8988T (cell line): ENCODE data around the gene NAT9.

ENCODE experiments used
- DNase-seq: peaks from one replicate; pipeline ENCODE4 v3.0.0; 2011

Gene NAT9, protein sequence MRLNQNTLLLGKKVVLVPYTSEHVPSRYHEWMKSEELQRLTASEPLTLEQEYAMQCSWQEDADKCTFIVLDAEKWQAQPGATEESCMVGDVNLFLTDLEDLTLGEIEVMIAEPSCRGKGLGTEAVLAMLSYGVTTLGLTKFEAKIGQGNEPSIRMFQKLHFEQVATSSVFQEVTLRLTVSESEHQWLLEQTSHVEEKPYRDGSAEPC

DNA sequence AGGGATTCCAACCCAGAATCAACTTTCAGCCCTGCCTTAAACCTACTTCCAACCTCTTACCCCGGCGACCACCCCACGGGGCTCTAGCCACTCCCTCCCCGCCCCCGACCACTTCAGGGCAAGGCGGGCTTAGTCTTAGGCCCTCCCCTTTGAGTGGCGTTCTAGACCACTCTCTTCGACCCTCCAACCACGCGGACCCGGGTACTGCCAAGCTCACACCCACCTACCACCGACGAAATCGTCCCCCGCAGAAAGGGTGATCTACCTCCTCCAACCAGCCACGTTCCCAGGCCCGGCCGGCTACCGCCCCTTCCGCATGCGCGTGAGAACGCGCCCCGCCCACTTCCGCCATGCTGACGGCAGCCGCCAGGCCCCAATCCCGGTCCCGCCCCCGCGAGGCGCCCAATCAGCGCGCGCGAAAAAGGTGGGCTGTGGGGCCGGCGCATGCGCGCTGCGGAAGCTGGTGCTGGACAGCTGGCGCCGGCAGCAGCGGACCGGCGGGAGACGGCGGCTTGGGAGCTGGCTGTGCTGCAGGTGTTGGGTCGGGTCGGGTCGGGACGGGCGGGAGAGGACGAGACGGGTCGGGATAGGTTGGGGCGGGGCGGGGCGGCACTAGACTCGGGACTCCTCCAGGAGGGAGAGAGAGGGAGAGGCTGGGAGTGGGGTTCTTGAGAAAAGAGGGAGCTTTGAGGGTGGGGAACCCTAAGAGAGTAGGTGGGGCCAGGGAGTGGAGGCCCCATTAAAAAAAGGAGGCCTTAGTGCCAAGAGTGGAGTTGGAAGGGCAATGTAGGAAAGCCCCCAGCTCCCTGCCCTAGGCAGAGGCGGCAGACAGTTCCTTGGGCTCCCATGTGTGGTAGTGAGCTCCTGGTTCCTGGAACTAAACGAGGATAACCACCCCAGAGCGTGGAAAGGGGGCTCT, at the start of gene NAT9:
Gene NAT9, minus strand, starts transcription at position 302 of the 919 bp plus-strand sequence. CDS start 647 bp downstream, outside the sequence.
- peak; percentile 96 for DNase-seq

DNA sequence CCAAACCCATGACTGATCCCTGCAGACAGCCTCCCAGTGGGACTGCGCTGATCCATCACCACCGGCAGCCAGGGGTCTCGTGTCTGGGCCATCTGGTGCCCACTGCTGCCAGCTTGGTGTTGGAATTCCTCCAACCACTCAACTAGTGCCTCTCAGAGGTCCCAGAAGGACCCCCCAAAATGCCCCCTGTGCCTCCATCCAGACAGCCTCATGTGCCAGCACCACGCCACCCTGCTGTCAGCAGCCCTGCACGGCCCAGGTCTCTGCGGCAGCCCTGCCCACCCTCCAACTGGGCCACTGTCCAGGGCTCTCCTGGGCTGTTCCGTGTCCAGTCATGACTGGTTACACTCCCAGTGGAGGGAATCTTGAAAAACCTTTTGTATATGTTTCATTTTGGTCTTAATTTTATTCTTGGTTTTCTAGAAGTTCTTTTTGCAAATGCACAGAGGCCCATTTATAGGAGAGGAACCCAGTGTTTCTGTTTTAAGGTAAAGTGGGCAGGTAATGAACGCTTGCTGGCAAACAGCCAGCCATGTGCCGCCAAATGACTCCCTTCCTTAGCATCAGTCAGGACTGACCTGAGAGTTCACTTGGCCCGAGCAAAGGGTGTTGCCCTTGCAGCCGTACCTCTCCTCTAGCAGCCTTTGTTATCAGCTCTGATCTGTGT, 48.9 kb upstream of the NAT9 start:
- DNase-seq: no peak

DNA sequence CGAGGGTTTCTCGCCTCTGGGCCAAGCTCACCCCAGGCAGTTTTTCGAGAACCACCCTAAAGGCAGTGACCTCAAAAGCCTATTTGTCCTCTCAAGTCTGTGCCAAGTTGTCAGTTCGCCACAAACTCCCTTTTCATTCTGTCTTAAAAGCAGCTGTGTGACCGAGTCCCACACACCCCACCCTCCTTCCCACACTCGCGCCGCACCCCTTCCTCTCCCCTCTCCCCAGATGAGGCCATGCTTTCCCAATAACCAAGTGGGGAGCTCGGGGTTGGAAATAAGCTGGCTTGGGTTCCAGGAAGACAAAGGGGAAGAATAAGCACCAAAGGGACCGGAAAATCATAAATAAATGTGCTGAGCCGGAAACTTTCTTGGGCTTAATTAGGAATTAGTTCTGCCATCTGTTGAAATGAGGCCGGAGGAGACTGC, 46.8 kb upstream of the NAT9 start:
- DNase-seq: no peak

DNA sequence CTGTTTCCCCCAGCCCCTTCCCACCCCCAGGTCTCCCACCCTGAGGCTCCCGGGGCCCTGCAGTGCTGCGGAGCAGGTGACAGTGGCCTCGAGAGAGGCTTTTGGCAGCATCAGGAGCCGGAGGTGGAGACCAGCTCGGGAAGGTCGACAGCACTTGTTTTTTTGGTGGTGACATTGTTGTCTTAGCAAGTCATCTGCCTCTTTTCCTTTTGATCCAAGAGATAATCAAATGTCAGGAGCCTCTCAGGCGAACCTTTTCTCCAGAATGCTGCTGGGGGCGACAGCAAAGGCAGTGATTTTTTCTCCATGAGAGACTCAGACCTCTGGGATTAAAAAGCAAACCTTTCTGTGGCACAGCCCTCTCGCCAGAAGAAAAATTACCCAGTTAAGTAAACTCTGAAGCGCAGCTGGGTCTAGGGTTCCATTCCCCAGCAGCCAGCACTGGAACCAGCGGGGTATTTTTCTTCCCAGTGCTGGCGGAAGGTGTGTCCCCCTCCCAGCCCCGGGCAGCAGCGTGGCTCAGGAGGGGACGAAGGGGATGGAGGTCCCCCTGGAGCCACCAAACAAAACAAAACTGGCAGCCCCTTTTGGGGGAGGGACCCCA, 46.3 kb upstream of the NAT9 start:
- no peak for DNase-seq

DNA sequence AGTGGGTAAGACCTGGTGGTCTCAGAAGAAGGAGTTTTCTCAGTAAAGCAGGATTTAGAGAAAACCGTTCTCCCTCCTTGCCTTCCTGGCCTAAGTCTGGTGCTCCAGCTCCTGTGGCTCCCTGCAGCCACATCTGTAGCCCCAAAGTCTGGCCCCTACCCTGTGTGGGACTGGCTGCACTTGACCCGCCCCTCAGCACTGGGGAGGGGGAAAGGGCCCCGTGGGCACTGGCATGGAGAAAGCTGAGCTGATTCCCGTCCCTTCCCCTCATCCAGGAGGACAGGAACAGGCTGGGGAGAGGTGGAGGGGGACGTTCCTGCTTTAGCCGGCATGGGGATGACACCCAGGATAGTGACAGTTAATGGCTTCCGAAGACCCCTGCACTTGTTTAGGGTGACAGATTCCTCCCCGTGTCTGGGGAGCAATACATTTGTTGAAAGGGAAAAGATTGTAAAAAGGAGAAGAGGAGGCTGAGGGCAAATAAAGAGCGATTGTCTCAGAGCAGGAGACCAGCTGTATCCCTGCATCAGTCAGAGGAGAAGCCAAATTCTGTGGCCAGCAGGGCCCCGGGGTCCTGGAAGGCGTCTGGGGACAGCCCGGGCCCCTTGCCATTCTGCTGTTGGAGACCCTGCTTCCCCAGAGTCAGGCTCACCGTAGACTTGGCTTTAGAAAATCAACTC, 45.6 kb upstream of the NAT9 start:
- DNase-seq: no peak

DNA sequence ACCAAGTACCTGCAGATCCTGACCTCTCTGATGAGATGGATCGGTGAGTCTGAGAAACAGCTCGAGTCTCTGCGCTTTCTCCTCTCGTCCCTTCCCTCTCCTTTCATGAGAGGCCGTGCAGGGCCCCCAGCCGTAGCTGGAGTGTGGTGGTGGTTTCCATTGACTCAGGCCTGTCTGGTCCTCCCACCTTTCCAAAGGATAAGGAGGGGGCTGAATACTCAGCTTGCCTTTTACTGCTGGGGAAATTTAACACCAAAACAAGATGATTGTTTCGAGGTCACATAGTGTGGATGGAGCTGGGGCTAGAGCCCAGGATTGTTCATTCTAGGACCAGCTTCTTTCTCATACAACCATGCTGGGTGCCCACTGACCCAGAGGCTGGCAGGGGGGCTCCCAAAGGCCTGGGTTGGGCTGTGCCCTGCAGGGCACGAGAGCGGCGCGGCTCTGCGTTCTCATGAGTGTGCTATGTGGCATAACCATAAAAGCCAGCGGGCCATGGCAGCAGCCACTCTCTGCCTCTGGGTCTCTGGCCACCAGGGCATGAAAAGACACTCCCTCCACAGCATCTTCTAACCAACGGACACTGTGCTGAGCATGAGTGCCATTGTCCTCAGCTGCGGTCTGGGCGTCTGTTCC, 43.8 kb upstream of the NAT9 start:
- DNase-seq: no peak

DNA sequence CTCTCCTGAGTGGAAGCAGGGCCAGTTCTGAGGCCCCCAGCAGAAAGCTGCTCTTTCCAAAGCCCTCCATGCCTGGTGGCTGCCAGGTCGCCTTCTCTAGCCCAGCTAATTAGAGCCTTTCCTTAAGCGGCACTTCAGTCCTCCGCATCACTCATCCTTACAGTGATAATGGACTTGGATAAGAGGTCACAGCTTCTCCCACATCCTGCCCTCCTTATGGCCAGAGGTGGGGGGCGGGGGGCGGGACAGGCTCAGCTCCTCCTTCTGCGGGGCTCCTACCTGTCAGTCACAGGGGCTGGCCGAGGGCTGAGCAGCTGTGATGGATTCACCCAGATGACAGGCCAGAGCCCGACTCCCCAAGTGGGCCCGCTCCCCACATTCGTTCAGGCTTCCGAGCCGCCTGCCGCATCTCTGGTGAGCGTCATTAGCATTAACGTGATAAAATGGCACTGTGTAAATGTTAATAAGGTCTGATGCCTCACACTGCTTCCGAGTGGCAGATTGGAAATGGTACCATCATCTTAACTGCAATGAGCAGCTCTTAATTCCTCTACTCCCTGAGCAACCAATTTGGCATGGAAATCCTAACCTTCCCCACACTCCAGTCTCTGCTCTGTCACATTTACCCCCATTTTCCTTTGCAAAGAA, 42.3 kb upstream of the NAT9 start:
- DNase-seq: no peak

DNA sequence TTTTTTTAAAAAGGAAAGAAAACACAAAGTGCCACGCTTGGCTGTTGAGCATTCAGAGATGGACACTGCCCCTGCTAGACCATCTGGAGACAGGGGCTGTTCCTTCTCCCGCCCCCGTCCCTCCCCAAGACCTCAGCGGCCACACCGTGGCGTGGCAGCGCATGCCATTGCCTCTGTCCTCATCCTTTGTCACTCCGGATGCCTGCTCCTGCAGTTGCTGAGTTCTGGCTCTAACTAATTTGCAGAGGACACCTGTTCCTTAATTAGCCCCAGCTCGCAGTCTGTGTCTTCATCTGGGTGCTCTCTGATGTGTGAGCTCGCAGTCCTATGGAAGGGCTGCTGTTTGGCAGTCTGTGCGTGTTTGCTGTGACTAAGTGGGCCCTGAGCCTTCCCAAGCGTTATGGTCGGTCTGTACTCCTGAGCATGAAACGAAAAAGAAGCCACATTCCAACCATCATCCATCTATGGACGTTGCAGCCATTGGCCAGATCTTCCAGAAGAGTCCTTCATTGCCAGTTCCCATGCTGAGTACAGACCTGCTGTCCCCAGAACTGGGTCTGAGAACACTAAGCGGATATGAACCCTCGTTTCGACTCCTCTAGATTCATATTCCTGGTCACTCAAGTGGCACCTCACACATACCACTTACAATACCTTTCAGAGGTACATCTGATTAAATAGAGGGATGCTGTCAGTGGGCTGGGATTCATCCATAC, 40.9 kb upstream of the NAT9 start:
- no peak for DNase-seq

DNA sequence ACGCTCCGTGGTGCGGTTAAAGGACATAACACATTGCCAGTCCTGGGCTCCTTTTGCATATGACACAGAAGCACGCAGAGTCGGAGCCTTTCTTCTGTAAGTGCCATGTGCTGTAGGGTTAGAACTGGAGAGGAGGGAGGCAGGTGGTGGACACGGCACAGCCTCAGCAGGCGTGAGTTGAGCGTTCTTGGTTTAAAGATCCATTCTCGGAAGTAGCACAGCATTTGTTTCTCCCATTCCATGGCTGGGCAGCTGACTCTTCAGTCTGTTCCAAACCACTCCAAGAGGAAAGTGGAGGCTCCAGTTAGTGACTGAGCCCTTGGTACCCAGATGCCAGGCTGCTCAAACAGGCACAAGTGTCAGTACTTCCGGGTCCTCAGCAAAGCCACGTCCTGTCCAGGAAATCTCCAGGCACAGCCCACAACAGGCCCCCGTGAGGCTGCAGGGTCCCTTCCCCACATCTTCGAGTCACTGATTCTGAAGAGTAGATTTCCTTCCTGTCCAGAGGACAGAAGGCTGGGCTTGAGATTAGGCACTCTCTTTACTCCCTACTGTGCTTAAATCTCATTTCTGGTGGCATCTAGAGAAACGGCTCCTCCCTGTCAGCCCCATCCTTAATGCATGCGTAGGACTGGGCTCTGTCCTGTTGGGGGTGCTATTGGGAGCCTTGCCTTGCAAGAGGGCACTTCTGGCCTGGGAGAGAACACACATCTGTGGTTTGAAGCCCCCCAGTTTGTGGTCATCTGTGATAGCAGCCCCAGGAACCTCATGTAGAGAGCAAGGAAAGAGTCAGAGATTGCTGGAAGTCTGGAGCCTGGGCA, 39.6 kb upstream of the NAT9 start:
- no peak for DNase-seq

DNA sequence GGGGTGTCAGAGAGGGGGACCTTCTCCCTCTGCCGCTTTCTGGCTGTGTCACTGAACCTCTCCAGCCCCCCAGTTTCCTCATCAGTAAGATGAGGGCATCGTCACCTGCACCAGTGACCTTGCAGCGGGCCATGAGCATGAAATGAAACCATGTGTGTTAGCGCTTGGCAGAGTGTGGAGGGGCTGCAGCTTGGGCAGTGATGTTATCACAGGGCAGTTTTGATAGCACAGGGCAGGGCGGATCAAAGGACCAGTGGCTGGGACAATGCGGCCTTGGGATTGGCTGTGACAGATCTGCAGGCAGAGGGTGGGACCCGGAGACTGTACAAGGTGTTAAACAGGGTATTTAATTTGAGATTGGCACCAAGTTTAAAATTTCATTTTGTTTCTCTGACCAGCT, 38.9 kb upstream of the NAT9 start:
- no peak for DNase-seq

DNA sequence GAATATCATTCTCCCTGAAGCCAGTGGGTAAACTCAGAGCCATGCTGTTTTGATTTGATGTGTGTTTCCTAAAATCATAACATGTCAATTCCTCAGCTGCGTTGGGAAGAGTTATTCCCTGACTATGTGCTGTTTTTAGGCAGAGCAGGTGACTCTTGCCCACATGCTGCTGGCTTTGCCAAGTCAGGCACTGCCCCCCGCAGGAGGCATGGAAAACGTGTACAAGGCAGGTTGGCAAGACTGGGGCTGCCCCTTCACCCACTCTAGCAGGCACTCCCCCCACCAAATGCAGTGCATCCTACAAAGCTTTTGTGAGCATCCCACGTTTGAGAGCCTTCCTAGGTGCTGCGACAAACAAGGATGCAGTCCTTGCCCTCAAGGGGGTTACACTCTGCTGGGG, 38.3 kb upstream of the NAT9 start:
- DNase-seq: no peak

DNA sequence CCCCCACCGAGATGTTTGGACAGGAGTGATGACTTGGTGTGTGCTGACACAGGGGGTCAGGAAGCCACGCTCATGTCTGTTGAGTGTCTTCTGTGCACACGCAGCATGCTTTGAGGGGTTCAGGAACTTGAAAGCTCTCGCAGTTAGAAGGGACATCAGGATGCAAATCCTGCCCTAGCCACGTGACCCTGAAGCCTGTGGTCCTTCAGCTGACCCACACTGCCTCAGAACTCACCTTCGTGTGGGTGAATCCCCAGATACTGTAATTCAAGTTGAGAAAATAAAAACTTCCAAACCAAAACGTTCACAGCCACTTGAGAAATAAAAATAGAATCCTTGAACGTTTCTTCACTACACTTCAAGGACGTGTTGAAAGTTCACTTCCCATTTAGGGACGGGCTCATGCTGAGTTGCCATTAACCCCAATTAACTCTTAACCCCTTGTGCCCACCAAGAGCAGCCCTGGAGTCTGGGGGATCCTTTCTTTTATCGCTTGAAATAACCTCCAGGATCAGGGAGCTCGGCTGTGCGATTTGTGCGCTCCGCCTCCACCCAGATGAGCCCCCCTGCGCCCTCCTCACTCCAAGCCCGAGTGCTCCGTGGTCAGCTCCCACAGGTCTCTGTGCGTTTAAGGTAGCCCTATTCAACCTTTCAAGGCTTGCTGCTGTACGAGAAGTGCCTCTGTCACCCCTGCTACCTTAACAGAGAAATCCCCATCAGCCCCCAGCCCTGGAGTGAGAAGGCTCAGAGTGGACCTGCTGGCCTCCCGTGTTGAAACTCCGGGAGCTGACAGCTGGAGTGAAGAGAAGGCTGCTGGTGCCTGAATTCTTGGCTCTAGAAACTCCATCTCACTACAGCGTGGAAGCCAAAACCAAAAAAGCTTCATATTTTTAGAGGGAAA, 36.2 kb upstream of the NAT9 start:
- no peak for DNase-seq

DNA sequence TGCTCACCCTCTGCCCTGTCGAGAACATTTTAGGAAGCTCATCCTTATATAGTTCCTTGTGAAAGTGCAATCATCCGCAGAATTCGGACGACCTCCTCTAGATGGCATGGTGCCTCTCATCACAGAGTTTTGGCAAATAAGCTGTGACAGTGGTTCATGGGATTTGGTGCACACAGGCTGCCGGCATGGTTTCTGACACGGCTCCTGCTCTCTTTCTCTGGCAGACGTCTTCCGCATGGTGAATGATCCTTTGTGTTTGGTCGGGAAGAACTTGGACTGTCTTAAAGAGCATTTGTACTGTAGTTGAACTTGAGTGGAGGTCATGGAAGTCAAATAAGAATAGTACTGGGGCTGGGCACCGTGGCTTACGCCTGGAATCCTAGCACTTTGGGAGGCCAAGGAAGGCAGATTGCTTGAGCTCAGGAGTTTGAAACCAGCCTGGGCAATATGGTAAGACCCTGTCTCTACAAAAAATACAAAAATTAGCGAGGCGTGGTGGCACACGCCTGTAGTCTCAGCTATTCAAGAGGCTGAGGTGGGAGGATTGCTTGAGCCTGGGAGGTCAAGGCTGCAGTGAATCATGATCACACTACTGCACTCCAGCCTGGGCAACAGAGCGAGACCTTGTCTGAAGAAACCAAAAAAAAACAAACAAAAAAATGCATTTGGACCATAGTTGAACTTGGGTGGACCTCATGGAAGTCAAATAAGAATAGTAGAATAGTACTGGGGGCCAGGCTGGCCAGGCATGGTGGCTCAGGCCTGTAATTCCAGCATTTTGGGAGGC, 34.7 kb upstream of the NAT9 start:
- DNase-seq: no peak

DNA sequence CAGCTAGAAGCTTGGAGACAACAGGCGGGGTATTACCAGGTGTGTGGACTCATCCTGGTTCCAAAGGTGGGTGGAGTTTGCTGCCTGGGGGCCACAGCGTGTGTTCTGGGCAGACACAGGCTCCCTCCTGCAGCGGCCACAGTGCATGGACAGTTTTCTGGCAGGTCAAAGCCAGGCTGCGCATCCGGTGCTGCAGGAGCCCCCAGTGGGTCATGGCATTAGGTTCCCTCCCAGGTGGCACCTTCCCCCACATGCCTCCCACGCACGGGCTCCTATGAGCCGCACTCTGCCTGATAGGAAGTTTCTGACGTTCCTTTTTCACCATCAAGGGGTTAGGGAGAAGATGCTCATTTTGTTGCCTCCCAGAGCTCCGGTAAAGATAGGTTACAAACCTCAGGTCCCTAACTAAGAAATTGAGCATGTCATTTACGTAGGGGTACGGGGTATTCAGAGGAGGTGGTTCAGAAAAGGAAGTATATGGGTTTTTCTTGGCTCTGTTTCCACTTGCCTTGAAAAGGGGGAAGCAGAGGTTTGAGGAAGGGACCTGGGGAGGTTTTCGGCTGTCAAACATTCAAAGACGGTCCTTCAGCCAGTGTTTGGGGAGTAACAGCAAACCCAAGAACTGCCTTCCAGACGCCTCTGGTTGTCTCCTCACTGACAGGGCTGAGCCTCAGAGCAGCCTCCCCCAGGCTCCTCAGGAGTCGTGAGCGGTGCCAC, 32.7 kb upstream of the NAT9 start:
- DNase-seq: no peak

DNA sequence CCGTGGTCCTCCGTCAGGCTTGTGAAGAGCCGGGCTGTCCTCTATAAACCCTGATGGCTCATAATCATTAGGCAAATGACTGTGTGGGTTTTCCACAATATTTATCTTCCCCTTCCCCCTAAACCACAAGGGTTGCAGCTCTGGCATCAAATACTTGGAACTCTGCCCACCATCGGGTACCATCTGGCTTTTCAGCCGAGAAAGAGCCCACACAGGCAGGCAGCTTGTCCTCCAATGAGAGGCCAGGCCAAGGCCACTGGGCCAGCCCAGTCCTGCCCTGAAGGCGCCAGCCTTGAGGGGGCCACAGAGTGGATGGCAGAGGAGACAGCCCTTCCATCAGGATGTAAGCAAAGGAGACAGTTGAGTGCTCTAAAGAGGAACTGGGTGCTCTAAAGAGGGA, 31.8 kb upstream of the NAT9 start:
- no peak for DNase-seq

DNA sequence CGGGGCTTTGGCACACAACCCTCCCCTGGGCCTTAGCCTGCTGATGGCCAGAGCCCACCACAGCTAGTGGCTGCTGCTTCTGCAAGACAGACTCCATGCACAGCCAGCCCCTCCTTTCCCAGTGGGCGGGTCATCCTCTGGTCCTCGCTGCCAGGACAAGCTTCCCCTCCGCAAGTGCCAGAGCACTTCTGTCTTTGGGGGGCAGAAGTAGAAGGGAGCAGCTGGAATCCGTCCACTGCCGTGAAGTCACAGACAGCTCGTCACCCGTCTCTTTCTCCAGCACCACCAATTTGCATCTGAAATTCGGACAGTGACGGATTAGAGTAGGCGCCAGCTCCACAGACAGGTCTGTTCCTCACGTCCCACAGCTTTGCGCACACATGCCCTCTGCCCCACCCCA, 31.3 kb upstream of the NAT9 start:
- no peak for DNase-seq

DNA sequence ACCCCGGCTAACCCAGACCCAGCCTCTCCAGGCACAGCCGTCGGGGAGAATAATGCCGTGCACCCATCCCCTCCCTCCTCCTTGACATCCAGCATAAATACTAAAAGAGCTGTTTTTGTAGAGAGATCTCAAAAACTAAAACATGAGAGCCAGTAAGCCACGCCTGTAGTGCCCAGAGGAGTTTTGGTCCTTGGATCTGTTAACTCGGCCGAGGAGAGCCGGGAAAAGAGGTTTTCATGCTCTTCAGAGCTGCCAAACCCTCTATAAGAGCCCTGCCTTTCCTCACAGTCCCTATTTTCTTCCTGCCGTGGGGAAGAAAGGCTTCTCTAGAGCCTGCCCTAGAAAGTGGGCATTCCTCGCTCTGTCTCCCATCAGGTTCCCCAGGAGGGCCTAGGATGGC, 30.2 kb upstream of the NAT9 start:
- no peak for DNase-seq

DNA sequence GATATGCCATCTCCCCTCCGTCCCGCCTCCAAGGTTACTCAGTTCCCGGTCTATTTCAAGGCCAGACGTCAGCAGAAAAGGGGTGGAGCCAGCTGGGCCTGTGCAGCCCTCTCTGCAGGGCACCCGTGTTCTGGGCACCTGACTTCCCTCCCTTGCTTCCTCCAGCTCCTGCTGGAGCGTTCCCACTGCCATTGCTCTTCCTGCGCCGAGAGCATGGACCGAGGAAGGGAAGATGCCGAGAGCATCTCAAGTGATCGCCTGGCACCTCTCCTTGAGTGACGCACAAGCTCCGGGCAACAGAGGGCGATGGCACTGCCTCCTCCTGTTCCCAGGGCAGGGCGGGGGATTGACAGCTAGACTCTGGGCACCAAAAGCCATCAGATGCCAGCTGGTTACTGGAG, 29.4 kb upstream of the NAT9 start:
- no peak for DNase-seq
